ENCODE measurements around the gene BDH1. TPM values are rescaled to one million over a fixed set of nuclear protein-coding genes. Genes with fewer than 3 reads are reported as not detected.
"Not testable (repeated sequence)": the region's sequence is repeated elsewhere in the genome, so short reads cannot be mapped to it uniquely, and the experiment has no call there.

Gene BDH1
- total RNA-seq, 1 experiment from 2014 or later = 0.74 TPM

DNA sequence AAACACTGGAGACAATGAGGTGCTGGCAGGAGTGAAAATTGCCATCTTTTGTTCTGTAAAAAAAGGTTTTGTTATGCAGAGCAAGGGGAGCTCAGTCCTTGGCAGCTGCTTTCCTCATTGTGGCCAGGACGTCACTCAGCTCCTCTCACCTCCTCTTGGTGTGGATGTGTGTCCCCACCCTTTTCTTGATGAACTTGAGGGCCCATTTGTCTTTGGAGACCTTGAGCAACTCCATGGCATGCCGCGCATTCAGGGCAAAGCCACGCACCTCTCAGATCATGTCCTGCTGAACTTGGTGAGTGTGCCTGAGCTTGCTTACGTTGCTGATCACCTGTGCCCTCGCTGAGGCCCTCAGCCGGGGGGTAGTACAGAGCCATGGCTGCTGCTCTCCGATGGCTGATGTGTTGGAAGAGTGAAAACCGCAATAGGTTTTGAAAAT lies 24.5 kb upstream of the BDH1 start:
- no peak for DNase-seq (ENCODE audit: extremely low read depth, low read depth)

DNA sequence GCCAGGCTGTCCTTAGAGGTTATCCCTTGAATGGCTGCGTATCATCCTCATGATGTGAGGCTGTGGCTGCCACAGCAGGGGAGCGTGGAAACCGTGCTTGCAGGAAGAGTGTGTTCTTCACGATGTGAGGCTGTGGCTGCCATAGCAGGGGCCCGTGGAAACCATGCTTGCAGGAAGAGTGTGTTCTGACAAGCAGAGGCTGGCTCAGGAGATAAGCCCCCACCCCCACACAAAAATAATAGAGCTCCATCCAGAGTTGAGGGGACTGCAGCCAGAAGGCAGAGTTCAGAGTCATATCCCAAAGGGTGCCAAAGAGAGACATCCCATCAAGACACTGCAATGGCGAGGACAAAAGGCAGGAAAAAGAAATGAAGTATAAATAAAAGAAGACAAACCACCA lies 22.6 kb upstream of the BDH1 start:
- DNase-seq (ENCODE audit: extremely low read depth, low read depth) = no peak

DNA sequence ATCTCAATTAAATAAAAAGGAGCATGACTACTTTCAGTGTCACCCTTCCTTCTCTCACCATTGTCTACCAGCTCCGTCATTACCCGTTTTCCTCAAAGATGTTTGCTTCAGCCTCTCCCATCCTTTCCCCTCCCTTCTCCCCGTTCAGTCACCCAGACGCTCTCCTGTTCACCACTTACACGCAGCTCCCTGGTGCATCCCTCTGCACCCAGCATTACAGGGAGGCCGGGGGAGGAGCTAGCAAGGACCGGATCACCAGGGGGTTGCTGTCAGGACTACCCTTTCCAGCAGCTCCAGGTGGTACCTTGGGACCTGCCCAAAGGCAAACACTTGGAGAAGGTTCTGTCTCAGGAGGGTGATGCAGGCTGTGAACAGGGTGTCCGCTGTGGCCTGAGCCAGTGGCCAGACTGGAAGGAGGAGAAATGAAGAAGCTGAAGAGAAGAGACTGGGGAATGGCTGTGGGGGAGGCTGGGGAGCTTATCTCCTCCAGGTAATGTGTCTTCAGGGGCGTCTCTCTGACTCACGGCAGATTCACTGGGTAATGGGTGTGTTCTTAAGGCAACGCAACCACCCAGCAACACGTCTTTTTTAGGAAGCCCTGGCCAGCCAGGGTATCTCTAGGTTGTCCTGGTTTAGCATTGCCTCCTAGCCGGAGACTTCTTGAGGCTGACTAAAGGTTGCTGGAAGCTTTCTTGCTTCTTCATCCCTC lies 21.8 kb upstream of the BDH1 start:
- DNase-seq (ENCODE audit: extremely low read depth, low read depth) = no peak

DNA sequence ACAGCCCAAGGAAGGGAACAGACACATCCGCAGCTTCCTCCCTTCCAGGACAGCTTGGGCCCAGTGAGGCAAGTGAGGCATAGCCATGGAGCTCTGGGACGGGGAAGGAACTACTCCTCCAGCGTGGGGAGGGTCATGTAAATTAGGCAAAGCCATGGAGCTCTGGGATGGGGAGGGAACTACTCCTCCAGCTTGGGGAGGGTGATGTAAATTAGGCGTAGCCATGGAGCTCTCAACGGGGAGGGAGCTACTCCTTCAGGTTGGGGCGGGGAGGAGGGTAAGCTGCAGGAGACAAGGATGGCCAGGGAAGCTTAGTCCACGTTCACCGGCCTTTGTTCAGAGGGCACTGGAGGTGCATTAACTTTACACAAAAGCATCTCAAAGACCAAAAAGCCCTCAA lies 21.1 kb upstream of the BDH1 start:
- no peak for DNase-seq (ENCODE audit: extremely low read depth, low read depth)

DNA sequence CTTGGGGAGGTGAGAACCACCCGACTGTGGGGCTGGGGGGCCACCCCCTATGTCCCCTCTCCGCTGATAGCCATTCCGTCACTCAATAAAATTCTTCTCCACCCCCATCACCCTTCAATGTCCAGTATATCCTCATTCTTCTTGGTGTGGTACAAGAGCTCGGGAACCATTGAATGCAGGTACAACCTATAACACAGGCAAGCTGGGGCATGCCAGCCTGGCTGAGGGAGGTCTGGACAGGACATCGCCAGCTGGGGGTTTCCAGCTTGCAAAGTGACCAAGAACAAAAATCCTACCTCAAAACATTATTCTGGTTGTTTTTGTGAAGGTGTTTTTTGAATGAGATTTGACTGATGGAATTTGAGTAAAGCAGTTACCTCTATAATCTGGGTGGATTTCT lies 19.6 kb upstream of the BDH1 start:
- DNase-seq (ENCODE audit: extremely low read depth, low read depth) = no peak

DNA sequence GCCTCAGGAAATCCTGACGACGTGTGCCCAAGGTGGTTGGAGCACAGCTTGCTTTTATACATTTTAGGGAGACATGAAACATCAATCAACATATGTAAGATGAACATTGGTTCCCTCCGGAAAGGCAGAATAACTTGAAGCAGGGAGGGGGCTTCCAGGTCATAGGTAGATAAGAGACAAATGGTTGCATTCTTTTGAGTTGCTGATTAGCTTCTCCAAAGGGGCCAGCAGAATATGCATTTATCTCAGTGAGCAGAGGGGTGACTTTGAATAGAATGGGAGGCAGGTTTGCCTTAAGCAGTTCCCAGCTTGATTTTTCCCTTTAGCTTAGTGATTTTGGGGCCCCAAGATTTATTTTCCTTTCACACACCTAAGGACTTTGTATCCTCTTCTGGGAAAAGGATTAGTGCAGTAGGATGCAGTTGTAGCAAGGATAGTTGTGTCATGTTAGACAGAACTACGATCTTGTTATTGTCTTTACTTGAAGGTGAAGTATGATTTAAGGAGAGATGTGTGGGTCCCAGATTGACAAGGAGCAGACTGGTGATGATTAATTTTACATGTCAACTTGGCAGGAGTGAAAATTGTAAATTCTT lies 18.7 kb upstream of the BDH1 start:
- not testable (repeated sequence) for DNase-seq (ENCODE audit: extremely low read depth, low read depth)

DNA sequence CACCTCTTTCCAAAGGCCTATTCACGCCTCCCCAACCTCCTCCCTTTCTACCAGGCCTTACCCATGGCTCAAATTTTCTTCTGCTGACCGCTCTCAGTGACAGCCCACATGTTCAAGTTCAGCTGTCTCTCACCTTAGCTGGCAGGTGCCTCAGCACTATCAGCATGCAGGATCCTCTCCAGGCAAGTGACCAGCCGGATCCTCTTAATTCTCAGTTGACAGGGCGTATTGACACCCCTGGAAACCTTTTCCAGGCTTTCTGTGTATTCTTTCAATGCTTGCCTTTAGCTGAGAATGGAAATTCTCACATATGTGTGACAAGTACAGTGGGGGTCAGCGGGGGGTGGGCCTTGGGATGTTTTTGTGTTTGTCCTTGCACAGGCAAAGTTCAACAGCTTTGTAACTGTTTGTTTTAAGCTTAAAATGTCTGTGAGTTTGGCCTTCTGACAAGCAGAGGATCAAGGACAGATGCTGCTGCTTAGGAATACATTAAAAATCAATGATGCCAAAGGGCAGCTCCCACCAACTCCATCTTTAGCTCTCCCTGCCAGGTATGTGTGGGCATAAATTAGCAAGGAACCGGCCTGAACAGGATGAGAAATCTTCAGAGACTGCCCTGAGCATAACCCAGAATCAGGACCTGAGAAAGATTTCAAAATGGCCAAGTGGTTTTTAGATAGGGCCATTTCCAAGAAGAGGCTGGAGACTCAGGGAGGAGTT lies 17.4 kb upstream of the BDH1 start:
- no peak for DNase-seq (ENCODE audit: extremely low read depth, low read depth)

DNA sequence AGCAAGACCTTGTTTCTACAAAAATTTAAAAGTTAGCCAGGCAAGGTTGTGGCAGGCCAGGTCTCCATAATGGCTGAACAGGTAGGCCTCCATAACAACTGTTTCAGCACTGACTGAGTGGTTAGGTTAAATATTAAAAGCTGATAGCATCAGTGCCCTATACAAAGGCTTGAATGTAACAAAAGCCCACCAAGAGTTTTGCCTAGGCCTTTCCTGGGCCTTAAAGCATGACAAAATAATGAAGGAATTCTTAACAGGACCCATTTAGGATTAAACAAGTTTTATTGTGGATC lies 16.1 kb upstream of the BDH1 start:
- not testable (repeated sequence) for DNase-seq (ENCODE audit: extremely low read depth, low read depth)

DNA sequence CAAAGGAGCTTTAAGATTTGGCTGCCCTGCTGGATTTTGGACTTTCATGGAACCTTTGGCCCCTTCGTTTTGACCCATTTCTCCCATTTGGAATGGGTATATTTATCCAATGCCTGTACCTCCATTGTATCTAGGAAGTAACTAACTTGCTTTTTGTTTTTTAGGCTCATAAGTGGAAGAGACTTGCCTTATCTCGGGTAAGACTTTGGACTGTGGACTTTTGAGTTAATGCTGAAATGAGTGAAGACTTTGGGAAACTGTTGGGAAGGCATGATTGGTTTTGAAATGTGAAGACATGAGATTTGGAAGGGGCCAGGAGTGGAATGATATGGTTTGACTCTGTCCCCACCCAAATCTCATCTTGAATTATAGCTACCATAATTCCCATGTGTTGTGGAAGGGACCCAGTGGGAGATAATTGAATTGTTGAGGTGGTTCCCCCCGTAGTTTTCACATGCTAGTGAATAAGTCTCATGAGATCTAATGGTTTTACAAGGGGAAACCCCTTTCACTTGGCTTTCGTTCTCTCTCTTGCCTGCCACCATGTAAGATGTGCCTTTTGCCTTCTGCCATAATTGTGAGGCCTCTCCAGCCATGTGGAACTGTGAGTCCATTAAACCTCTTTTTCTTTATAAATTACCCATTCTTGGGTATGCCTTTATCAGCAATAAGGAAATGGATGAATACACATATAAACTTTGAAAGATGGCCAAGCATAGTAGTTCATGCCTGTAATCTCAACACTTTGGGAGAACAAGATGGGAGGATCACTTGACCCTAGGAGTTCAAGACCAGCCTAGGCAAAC lies 15.5 kb upstream of the BDH1 start:
- DNase-seq (ENCODE audit: extremely low read depth, low read depth) = not testable (repeated sequence)

DNA sequence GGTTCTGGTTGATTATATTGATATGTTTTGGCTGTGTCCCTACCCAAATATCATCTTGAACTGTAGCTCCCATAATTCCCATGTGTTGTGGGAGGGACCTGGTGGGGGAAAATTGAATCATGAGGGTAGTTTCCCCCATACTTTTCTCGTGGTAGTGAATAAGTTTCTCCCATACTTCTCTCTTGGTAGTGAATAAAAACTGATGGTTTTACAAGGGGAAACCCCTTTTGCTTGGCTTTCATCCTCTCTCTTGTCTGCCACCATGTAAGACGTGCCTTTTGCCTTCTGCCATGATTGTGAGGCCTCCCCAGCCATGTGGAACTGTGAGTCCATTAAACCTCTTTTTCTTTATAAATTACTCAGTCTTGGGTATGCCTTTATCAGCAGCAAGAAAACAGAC lies 13.7 kb upstream of the BDH1 start:
- not testable (repeated sequence) for DNase-seq (ENCODE audit: extremely low read depth, low read depth)

DNA sequence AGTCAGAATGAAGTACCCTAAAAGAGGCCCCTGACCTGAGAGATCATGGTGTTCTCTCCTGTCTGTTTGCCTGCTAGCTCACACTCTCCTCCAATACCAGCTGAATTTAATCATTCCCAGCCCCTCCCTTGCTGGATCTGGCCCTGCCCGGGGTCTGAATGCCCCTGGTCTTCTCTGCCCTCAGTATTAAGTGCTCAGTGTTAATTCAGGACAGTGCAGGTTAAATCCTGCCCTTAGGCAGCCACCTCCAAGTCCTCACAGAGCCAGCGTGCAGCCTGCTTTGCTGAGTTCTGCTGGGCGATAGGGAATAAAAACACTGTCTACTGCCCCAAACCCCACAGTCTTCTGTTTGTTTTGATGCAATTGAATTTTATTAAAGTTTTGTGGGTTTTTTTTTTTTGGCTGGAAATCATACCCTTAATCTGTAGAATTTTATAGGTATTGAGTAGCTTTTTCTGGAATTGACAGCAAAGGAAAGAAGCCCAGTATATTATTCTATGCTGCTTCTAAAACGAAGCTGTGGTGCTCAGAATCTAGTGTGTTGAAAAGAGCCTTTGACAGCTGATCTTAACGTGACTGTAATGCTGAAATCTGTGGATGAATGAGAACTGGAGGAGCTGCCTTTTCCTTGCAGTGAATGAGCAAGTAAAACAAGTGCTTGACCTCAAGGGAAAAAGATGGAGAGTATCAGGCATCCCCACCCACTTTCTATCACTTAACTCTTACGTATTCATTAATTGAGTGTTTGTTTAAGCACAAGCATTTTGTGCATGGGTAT lies 12.3 kb upstream of the BDH1 start:
- no peak for DNase-seq (ENCODE audit: extremely low read depth, low read depth)

DNA sequence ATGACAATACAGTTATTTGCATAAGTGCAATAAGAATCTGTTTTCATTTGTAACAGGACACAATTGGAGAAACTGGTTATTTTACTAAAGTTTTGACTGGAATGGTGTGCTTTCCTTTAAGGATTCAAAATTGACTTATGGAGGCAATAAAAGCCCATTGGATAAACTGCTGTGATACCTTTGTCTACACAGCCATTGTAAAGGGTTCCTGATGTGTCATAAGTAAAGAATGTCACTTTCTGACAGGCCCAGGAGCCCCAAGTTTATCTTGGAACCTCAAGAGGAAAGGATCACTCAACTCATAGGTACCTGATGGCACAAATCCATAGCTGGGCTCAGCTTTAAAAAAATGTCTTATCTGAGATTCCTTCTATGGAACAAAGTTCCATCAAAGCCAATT lies 10.4 kb upstream of the BDH1 start:
- DNase-seq (ENCODE audit: extremely low read depth, low read depth) = not testable (repeated sequence)

DNA sequence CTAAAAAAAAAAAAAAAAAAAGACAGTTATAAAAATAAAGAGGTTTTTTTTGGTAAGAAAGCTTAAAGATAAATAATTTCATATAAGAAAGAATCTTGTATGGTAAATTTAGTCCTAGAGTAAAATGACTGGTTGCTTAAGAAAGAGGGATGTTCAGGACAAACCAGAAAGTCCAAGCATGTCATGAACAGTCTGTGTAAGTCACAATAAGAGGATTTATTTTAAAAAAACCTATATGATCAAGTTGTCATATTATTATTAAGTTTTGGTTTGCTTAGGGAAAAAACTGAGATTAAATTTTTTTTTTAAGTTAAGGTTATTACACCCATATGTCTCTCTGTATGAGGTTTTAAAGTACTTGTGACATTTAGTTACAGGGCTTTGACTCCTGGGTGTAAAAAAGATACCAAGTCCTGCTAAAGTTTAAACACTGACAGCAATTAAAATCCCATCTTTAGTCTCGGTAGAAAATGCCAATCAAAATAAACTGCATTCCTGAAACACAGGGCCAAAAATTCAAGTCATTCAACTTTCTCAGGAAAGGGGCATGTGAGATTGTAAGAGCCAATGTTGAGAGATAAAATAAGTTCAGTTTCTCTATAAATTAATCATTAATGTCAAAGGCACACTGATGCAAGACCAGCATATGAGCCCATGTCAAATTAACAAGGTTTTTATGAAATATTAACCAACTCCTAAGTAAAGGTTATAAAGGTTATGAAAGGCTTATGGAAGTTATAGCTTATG lies 8.5 kb upstream of the BDH1 start:
- DNase-seq (ENCODE audit: extremely low read depth, low read depth) = no peak

DNA sequence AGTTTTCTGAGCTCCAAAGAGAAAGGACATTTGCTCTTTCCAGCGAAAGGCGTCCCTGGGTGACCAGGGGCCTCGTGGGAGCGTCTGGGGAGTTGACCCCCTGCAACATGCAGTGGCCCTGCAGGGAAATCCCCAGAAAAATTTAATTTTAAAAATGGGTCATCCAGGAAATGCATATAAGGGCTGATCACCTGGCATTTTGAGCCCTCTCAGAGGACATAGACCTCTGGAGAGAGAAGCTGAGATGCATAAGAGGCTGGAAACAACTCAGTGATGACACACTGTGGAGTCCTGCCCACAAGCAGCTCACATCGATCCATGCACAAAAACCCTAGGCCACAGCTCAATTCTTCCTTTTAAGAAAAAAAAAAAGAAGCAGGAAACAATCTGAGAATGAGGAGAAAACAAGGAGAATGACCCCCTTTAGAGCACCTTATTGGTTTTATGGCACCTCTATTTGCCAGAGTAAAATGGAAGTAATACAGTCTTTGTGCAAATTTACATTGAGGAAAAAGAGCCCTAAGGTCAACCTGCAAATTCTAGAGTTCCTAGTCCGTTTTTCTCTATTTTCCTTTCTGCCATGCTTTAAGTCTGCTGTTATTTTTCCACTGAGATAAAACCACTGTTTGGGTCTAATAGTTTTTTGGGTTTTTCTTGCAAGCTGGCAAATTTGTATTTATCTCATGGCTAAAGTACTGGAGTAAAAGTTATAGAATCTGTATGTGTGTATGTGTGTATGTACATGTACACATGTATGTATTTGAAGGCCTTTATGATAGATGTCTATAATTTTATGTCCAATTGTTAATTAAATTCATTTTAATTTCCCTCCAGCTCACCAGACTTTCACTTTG lies 6.9 kb upstream of the BDH1 start:
- no peak for DNase-seq (ENCODE audit: extremely low read depth, low read depth)

DNA sequence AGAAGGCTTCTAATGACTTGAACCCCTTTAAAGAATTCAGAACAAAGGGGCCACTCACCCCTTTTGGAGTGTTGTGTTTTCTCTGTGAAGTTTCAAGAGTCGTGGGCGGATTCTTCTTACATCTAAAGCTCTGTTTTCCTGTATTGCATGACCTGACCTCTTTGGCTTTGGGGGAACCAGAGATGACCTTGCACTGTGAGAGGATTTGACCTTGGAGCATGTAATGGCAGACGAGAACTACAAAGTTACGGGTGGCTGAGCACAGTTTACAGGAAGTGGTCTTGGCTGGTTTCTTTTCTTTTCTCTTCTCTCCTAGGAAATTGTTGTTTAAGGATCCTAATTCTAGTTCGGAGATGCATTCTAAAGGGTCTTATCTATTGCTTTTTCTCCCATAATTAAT lies 6.2 kb upstream of the BDH1 start:
- DNase-seq (ENCODE audit: extremely low read depth, low read depth) = no peak

DNA sequence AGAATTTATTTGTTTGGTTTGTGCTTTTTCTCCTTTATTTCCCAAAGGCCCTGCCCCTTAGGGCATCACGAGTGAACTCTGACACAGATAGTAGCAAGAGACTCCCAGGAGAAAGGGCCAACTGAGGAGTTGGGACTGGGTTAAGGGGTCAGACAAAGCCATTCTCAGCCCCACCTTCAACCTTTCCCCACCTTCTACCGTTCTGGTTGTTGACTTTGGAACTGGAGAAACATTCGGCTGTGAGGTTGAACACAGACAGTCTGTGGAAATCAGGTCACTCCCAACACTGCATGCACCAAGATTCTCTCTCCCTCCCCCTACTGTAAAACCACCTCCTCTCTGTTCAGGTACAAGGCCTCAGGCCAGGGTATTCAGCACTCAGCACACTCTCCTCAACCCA lies 3.9 kb upstream of the BDH1 start:
- no peak for DNase-seq (ENCODE audit: extremely low read depth, low read depth)

DNA sequence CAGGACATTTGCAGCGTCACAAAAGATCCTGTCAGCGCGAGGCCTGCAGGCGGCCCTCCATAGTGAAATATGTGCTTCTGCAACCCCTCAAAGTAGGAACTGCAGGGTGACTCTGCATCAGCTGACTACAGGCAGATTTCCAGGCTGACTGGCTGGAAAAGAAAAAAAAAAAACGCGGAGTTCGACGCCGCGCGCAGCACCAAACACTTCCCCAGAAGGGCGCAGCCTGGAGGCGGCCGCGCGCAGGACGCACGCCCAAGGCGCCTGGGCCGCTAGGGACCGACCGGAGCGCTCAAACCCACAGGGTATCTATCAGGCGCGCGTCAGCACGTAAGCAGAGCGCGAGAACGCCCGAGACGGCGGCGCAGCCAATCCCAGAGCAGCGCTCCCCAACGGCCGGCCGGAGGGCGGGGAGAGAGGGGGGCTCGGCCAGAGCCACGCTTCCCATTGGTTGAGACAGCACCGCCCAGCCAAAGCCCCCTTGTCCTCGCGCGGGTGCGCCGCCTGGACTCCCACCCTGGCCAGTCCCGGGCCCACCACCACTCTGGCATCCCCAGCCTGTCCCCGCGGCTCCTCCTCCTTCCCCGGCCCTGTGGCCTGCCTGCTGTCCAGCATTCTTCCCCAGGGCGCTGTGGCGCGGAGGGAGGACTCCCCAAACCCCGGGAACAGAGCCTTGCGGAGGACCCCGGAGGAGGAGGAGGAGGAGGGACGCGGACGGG lies 1.0 kb downstream of the BDH1 start:
- peak; percentile 90 for DNase-seq (ENCODE audit: extremely low read depth, low read depth)

DNA sequence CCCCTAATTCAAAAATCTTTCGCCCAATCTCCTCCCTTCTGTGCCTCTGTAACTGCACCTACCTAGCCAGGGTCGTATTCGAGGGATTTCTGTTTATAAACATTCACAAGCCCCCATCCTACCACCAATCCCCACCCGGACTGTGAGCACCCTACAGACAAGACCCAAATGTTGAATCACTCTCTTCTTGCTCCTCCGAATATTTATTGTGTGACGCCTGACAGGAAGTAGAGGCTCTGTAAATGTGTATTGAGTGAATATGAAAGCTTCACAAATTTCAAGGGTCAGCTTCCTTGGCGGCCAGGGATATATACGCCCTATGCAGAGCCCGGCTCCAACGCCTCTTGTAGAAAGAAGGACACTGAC lies 1.6 kb downstream of the BDH1 start:
- no peak for DNase-seq (ENCODE audit: extremely low read depth, low read depth)

Measured in NCI-H460 (cell line).